Brain microvascular endothelial cell (primary cell): Measurements from ENCODE around the gene CLCN6.

Source experiments
- DNase-seq: peaks from one replicate; pipeline ENCODE4 v3.0.0-alpha.2; 2020
- H3K27ac ChIP-seq: fragments of 250-450 bp; sonication (Bioruptor Pico); 2 replicates; pipeline ENCODE4 v1.5.1; 2020; ENCODE audit warnings: mild to moderate bottlenecking, moderate library complexity
- H3K27me3 ChIP-seq: fragments of 250-450 bp; sonication (Bioruptor Pico); replicated peaks from 2 replicates; pipeline ENCODE4 v1.5.1; 2020; ENCODE audit warnings: mild to moderate bottlenecking
- H3K36me3 ChIP-seq: fragments of 250-450 bp; sonication (Bioruptor Pico); replicated peaks from 2 replicates; pipeline ENCODE4 v1.5.1; 2020; ENCODE audit warnings: mild to moderate bottlenecking
- H3K4me3 ChIP-seq: 2 replicates; pipeline ENCODE4 v1.5.1; 2011; ENCODE audit warnings: low read depth, mild to moderate bottlenecking, control low read depth, low read length, moderate library complexity
- CTCF ChIP-seq: IDR thresholded peaks from 2 replicates; pipeline ENCODE4 v1.5.1; 2011; ENCODE audit warnings: low read depth, mild to moderate bottlenecking, moderate library complexity, low read length, control low read depth, inconsistent platforms; ENCODE audit errors: missing control alignments
- in situ Hi-C: cut with HindIII; loops from 2 replicates; pipeline ENCODE4 v1.10.0; 2017; ENCODE audit warnings: low sequenced_read_pairs, low pct_ligation_motif_present

Gene CLCN6

GRCh38 chr1:11875094-11875493 is 69.1 kb downstream of the CLCN6 start:
- no peaks in the 10 kb centered on the region for H3K27me3 ChIP-seq
- DNase-seq = no peak
- TF ChIP-seq CTCF = no peak
- no peak overlapping the region for H3K27ac ChIP-seq
- in situ Hi-C loops = no loop called here
- no peak overlapping the region for H3K4me3 ChIP-seq
- no peaks in the 10 kb centered on the region for H3K36me3 ChIP-seq

GRCh38 chr1:11877074-11877473 is 71.1 kb downstream of the CLCN6 start:
- no peak overlapping the region for H3K4me3 ChIP-seq
- H3K36me3 ChIP-seq = no peaks in the 10 kb centered on the region
- DNase-seq = no peak
- in situ Hi-C loops = no loop called here
- no peak for TF ChIP-seq CTCF
- H3K27ac ChIP-seq = no peak overlapping the region
- no peaks in the 10 kb centered on the region for H3K27me3 ChIP-seq

- no peak overlapping the region for H3K4me3 ChIP-seq
- TF ChIP-seq CTCF = no peak
- no peaks in the 10 kb centered on the region for H3K27me3 ChIP-seq
- no peaks in the 10 kb centered on the region for H3K36me3 ChIP-seq
- DNase-seq = no peak
- in situ Hi-C loops = no loop called here
- H3K27ac ChIP-seq = no peak overlapping the region
These were observed 72.3 kb downstream of the CLCN6 start for GRCh38 chr1:11878081-11878890.

- Histone ChIP-seq H3K27ac (no peak overlapping the region), H3K4me3 (no peak overlapping the region), H3K36me3 (no peaks in the 10 kb centered on the region), H3K27me3 (no peaks in the 10 kb centered on the region)
- DNase-seq = no peak
- TF ChIP-seq CTCF = no peak
- in situ Hi-C loops = no loop called here
These were observed 72.8 kb downstream of the CLCN6 start for GRCh38 chr1:11878891-11879190.

- Histone ChIP-seq H3K36me3 (no peaks in the 10 kb centered on the region), H3K27ac (no peak overlapping the region), H3K4me3 (no peak overlapping the region), H3K27me3 (no peaks in the 10 kb centered on the region)
- in situ Hi-C loops = no loop called here
- DNase-seq = no peak
- TF ChIP-seq CTCF = no peak
These were observed 73.6 kb downstream of the CLCN6 start for GRCh38 chr1:11879311-11880180.
